ENCODE results near the gene TTYH1.

GRCh38 chr19:54408456-54409026 lies 6.7 kb upstream of the TTYH1 start:
- TF ChIP-seq EP300 (IDR thresholded peaks at IDR 0.05; ENCODE audit: borderline replicate concordance in 1 of 2, low read depth in 2 of 2, low read length in 2 of 2): no peak
- TF ChIP-seq, protein P1, sequence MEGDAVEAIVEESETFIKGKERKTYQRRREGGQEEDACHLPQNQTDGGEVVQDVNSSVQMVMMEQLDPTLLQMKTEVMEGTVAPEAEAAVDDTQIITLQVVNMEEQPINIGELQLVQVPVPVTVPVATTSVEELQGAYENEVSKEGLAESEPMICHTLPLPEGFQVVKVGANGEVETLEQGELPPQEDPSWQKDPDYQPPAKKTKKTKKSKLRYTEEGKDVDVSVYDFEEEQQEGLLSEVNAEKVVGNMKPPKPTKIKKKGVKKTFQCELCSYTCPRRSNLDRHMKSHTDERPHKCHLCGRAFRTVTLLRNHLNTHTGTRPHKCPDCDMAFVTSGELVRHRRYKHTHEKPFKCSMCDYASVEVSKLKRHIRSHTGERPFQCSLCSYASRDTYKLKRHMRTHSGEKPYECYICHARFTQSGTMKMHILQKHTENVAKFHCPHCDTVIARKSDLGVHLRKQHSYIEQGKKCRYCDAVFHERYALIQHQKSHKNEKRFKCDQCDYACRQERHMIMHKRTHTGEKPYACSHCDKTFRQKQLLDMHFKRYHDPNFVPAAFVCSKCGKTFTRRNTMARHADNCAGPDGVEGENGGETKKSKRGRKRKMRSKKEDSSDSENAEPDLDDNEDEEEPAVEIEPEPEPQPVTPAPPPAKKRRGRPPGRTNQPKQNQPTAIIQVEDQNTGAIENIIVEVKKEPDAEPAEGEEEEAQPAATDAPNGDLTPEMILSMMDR (IDR thresholded peaks at IDR 0.05; ENCODE audit: control extremely low read depth in 1 of 3, insufficient read depth in 1 of 3, low read depth in 1 of 3, low read length in 3 of 3): no peak

Measured in H1 (cell line).